Right atrium auricular region (tissue), 2 donors: ENCODE measurements around the gene GJA9. TPM values are rescaled to one million over a fixed set of nuclear protein-coding genes. Genes with fewer than 3 reads are reported as not detected.

ENCODE experiments used
- DNase-seq: peaks from one replicate; pipeline ENCODE4 v3.0.0-alpha.2; 2019; ENCODE audit warnings: low spot score
- H3K27ac ChIP-seq, 2 donors: fragments of 200-600 bp; sonication (generic); 1 replicate in 1 of 2; 2 replicates in 1 of 2; pipeline ENCODE4 v1.5.1; 2016 to 2019
- H3K27me3 ChIP-seq, 2 donors: fragments of 200-600 bp; sonication (generic); one replicate each; pipeline versions ENCODE4 v1.5.1 to v1.6.0; 2017 to 2019
- H3K36me3 ChIP-seq: fragments of 200-600 bp; sonication (generic); one replicate; pipeline ENCODE4 v1.5.1; 2016
- H3K4me1 ChIP-seq, 2 donors: fragments of 200-600 bp; sonication (generic); one replicate each; pipeline versions ENCODE4 v1.5.1 to v1.6.0; 2017 to 2019
- H3K4me3 ChIP-seq, 2 donors: fragments of 200-600 bp; sonication (generic); 1 replicate in 1 of 2; 2 replicates in 1 of 2; pipeline ENCODE4 v1.5.1; 2017 to 2019; ENCODE audit warnings: mild to moderate bottlenecking in 1 of 2, moderate library complexity in 1 of 2
- H3K9me3 ChIP-seq, 2 donors: fragments of 200-600 bp; sonication (generic); one replicate each; pipeline ENCODE4 v1.5.1; 2019
- CTCF ChIP-seq, 2 donors: fragments of 200-600 bp; sonication (generic); IDR thresholded peaks; one replicate each; pipeline ENCODE4 v1.5.1; 2019; ENCODE audit warnings: antibody characterized with exemption in 2 of 2
- total RNA-seq, 2 donors: library from RNA; depleted of rRNA; stranded (reverse); fragments of >200 nt; gene quantifications; one replicate each; pipeline ENCODE4 v1.1.0, GENCODE V29; 2016

Gene GJA9
- not detected for total RNA-seq

- H3K9me3 ChIP-seq, result no peaks in the 10 kb centered on the region
- no peaks in the 10 kb centered on the region for H3K4me1 ChIP-seq
- H3K27me3 ChIP-seq, result no peaks in the 10 kb centered on the region
- H3K27ac ChIP-seq, result no peak within 1 kb of the TSS
- no peak for DNase-seq
- H3K4me3 ChIP-seq, result no peak within 1 kb of the TSS
- H3K36me3 ChIP-seq, result no peaks in the 10 kb centered on the region
- no peak for TF ChIP-seq CTCF (IDR thresholded peaks at IDR 0.05)
Measured at GRCh38 chr1:38881487-38881886, at the start of gene GJA9. Gene GJA9 (minus strand): TSS chr1:38881587. CDS start chr1:38876098, 5,489 bp downstream.

GRCh38 chr1:38929476-38929875 is 48.1 kb upstream of the GJA9 start:
- Histone ChIP-seq H3K4me1 (no peaks in the 10 kb centered on the region), H3K36me3 (no peaks in the 10 kb centered on the region), H3K9me3 (no peaks in the 10 kb centered on the region), H3K4me3 (no peak overlapping the region), H3K27ac (no peak overlapping the region), H3K27me3 (no peaks in the 10 kb centered on the region)
- no peak for TF ChIP-seq CTCF (IDR thresholded peaks at IDR 0.05)
- DNase-seq, result no peak

DNA sequence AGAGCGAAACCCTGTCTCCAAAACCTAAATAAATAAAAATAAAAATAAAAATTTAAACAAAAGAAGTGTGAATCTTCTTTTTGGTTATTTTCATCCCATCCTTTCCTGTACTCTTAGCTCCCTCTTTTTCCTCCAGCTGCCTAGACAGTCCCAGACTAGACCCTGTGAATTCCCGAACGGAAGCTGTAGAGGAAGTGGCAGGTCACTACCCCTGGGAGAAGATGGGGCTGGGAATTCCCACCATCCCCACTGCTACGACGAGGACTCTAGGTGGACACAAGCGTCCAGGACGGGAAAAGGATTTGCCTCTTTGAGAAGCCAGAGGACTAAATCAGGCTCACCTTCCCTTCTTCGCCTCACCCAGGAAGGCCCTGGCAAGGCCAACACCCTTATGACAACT is 47.7 kb upstream of the GJA9 start:
- no peak overlapping the region for H3K27ac ChIP-seq
- DNase-seq, result no peak

DNA sequence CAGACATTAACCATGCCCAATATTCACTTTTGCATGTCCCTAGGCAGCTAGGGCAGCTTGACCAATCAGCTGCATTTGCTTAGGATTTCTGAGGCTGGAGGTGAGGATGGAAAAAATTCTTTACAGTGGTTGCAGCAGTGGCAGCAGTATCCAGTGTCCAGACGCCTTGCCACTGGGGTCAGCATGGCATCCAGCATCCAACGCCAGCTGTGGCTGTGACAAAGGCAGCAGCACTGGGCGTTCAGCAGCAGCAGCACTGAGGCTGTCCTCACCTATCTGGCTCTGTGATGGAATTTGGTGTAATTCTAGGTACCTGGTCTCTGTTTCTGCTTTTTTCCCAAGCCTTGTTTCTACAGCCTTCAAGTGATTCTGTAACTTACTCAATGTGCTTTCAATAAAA is 44.7 kb upstream of the GJA9 start:
- Histone ChIP-seq H3K4me3 (no peak overlapping the region), H3K4me1 (no peaks in the 10 kb centered on the region), H3K9me3 (no peaks in the 10 kb centered on the region), H3K36me3 (no peaks in the 10 kb centered on the region), H3K27ac (no peak overlapping the region), H3K27me3 (no peaks in the 10 kb centered on the region)
- DNase-seq, result no peak
- TF ChIP-seq CTCF (IDR thresholded peaks at IDR 0.05), result no peak

More for the DNA sequence above, 47.7 kb upstream of the GJA9 start:
- no peak for TF ChIP-seq CTCF (IDR thresholded peaks at IDR 0.05)
- Histone ChIP-seq H3K36me3 (no peaks in the 10 kb centered on the region), H3K9me3 (no peaks in the 10 kb centered on the region), H3K27me3 (no peaks in the 10 kb centered on the region), H3K4me3 (no peak overlapping the region), H3K4me1 (no peaks in the 10 kb centered on the region)

- Histone ChIP-seq H3K27ac (no peak overlapping the region), H3K4me1 (no peaks in the 10 kb centered on the region), H3K4me3 (no peak overlapping the region), H3K36me3 (no peaks in the 10 kb centered on the region), H3K9me3 (no peaks in the 10 kb centered on the region), H3K27me3 (no peaks in the 10 kb centered on the region)
- no peak for DNase-seq
- no peak for TF ChIP-seq CTCF (IDR thresholded peaks at IDR 0.05)
Measured at GRCh38 chr1:38925391-38925790, 44.0 kb upstream of the GJA9 start.

DNA sequence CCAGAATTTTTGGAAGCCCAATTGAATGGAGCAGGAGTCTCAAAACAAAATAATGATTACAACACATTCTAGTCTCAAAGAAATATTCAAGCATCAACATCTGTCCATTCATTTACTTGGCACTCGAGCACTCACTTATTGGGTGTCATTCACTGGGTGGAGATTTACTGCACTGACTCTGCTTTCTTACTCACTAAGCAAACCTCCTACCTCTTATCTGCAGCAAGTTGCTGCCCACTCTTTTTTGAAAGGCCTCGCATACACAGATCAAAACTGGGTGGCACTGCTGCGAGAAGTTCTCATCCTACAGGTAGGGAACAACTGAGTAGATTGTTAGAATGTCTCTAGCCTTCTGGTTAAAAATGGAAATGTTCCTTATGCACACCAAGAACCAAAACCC is 42.2 kb upstream of the GJA9 start:
- TF ChIP-seq CTCF (IDR thresholded peaks at IDR 0.05), result no peak
- no peaks in the 10 kb centered on the region for H3K9me3 ChIP-seq
- no peak for DNase-seq
- no peaks in the 10 kb centered on the region for H3K4me1 ChIP-seq
- H3K27me3 ChIP-seq, result no peaks in the 10 kb centered on the region
- H3K4me3 ChIP-seq, result no peak overlapping the region
- H3K36me3 ChIP-seq, result no peaks in the 10 kb centered on the region
- no peak overlapping the region for H3K27ac ChIP-seq
